HG02943 (cell line): ENCODE data around the gene NAV2.

Experiments used
- ATAC-seq: cut with Tn5 transposase; IDR thresholded peaks from one replicate; pipeline ENCODE4 v1.9.1; 2021; ENCODE audit warnings: mild to moderate bottlenecking, low read depth, moderate library complexity; ENCODE audit not compliant: unreplicated experiment

Gene NAV2

DNA sequence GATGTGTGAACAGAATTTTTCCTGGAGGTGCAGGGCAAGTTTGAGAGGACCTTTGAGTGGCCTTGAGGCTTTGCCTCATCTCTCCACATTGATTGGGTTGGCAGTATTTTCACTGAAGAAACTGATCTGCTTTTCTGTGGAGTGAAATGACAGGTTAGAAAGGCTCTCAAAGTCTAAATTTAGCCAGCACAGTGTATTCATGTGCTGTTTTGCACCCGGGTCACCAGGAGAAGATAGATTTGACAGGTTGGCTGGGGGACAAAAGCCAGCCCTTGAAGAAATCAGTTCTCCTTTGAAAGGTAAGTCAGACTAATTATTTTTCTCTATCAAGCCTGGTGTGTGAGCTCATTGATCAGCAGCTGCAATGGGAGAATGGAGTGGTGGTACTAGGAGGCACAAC, 294.7 kb downstream of the NAV2 start:
- no peak for ATAC-seq

DNA sequence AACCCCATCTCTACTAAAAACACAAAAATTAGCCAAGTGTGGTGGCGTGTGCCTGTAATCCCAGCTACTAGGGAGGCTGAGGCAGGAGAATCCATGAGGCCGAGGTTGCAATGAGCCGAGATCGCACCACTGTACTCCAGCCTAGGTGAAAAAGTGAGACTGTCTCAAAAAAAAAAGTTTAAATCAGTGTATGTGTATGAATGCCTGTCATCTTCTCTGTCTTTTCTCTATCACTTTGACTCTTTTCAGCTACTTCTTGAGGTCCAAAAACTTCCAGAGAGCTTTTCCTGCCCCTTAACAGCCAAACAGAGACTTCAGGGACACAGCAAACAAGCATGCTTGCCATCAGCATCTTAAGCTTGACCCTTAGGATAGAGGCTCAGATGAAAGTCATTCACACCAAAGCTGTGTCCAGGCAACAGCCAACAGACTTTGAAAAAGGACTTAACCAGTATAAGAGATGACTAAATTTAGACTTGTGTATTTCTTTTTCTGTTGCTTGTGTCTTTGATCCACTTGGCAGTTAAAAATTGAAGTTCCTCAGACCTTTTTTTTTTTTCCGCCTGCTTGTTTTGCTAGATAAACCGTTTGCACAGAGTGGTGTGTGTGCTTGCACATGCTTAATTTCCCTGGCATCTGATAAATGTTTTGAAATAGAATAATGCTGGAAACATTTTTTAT, 295.7 kb downstream of the NAV2 start:
- ATAC-seq, result no peak

DNA sequence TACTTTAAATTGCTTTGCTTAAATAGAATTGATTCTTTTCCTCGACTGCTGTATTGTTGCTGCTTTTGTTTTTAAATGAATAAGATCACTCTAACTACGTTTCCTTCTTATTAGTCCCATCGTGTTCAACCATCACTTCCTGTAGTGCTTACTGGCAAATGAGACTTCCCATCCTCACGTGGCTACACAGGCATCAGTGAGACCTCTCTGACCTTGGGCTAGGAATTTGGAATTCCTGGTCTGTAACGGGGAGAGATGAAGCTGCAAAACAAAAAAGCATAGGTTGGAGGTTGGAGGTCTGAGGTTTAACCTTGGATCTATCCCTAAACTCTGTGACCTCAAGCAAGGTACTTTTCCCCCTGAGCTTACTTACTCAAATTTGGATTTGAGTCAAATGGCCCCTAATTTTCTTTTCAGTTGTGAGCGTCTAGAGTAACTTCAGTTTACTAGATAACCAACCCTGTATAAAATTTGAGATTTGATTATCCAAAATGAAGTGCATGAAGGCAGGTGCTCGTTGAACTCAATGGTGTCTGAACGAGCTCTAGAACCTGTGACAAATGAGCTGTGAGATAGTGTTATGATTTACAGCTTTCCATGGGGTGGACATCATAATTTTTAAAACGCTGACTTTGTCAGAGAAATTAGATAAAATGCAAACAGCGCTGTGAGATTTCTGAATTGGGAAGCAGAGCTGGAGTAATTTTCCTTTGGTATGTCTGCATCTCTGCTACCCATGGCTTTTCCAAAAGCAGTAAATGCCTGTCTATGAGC, 296.4 kb downstream of the NAV2 start:
- no peak for ATAC-seq

DNA sequence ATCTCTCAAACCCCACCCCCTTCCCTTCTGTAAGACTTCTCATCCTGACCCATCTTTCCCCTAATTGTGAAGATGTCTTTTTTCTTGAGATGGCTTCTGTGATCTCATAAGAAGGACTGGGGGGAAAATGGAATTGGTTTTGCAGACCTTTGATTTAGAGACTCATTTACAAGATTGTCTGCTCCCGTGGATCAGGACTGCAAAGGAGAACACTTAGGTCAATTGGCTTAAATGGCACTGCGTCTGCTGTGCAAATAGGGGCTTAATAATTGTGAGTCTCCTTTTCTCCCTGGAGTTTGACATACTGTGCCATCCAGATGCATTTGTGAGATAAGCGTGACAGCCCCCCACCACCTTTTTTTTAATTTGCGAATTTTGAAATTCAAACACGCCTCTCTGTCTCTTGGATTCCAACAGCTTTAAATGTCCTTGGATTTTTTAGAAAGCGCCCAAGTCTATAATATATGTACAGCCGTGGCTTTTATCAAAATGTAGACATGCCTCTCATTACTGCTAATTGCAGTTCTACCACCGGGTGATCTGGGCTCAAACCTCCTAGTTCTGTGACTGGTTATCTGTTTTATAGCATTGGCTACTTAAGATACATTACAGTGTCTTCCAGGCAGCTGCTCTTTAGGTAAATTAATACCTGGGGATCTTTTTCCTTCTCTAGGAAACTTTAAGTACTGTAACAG, 297.7 kb downstream of the NAV2 start:
- ATAC-seq, result no peak

DNA sequence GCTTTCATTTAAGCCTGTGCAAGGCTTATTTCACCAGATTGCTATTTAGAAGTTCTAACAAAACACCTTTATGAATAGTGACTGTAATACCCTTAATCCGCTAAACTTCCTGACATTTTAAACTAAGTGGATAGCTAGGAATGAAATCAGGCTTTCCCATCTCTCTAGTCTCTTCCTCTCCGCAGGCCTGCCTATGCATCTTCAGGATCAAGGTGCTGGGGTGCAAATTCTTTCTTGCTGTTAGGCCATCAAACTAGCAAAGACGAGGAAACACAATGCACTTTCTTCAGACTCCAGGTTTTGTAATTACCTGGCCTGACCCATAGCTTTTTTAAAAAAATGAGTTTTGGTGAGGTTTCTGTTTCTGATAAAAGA, 298.2 kb downstream of the NAV2 start:
- ATAC-seq, result no peak

DNA sequence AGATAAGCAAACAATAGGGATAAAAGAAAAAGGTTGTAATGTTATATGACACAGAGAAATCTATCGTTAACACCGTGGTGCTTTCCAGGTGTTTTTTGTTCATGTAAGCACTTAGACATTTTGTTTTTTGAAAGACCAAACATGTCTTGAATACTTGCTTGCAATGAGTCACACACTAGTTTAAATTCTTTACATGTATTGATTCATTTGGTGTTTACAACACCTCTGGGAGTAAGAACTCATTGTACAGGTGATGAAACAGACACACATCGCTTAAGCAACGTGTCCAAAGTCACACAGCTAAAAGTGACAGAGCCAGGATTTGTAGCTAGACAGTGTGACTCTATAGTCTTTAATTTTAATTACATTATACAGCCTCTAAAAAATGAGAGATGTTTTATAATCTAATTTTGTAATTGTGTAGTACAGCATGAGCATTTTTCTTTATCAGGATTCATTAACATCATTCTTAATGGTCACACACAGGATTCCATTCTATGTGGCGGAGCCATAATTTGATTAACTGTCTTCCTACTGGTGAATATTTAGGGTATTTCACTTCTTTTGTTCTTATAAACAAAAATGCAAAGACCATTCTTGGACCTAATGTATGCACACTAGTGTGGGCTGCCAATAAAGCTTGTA, 298.8 kb downstream of the NAV2 start:
- ATAC-seq, result no peak

DNA sequence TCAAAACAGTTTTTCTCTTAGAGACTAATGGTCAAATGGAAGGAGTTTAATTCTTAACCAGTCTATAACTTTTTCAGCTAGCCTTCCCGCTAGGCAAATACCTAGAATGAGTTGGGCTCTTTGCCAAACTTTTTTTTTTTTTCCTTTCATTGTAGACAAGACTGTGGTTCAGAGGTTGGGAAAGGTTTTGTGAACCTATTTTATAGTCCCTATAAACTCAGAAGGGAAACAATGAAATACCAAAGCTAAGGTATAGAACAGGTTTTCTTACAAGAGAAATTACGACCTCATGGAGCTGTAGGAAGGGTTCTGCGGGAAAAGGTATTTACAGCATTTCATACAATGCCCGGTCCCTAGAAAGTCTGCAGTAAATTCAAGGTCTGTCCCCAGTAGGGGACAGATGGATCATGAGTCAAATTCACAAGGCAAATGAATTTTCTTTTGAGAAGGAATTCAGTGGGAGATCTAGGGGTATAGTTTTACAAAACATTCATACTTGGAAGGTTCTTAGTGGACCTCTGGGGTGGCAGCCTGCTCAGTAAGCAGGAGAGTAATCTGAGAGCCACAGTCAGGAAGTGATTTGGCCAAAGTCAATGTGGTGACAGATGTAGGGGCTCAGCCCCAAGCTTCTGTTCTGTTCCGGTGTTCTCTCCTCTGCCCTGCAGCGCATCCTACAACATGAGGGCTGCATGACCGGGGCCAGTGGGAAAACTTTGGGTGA, 300.9 kb downstream of the NAV2 start:
- no peak for ATAC-seq

DNA sequence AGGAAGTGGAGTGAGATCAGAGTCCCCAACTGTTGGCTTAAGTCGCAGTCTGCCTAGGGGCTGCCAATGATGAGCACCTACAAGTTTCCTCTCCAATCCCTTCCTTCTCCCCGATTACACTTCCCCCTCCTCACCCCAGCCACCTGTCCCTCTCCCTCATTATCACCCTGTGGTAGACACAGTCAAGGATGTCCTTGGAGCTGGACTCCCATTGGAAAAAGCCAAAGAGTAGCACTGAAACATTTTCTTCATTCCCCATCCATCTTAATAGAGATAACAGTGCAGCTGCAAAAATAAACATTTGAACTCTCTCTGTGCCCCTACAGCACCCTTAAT, 301.4 kb downstream of the NAV2 start:
- ATAC-seq, result no peak

DNA sequence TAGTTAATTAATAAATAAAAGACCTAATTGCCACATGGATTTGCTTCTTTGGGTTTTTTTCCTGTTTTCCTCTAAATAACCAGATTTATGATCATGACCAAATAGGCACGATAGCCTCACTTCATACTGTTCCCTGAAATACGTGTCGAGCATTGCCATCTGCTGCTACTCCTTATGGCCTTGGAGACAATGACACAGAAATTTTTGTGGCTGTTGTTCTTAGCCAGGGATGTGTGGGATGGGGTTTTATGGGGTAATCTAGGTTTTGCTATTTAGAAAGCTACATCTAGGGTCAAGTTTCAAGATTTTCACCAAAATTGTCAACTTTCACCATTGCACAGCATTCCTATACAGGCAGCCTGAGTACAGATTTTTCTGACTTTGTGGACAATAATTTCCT, 302.5 kb downstream of the NAV2 start:
- no peak for ATAC-seq

DNA sequence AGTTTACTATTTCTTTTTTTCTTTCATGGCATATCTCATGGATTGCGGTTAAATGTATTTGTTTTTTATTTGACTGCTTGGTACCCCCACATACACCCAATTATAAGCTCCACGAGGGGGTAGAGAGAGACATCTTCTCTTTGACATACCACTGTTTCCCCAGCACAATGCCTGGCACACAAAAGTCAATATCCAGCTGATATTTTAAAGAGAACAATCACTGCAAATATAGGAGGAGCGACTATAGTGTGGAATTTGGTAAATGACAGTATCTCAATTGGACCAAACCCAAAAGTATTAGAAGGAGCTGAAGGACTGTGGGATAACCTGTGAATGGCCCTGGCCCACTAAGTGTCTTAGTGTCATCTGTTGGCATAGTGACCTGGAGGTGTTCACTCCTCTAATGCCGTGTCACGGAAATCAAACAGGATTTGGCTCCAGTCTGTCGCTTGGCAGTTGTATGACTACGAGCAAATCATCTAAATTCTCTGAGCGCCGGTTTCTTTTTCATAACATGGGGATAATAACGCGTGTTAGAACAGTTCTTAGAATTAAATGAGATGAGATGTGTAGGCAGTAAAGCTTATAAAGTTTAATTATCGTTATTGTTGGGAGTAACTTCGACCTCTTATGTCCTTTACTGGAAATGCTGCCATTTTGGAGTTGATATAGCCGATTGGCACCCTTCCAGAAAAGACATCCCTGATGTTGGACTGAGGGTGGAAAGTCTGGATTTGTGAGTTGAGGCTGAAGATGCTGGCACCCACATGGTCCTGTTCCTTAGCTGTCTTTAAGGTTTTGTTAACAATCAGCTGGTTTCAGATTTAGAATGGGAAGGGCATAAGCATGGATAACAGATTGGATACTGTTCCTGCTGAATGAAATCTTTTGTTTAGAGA, 303.1 kb downstream of the NAV2 start:
- ATAC-seq, result no peak

DNA sequence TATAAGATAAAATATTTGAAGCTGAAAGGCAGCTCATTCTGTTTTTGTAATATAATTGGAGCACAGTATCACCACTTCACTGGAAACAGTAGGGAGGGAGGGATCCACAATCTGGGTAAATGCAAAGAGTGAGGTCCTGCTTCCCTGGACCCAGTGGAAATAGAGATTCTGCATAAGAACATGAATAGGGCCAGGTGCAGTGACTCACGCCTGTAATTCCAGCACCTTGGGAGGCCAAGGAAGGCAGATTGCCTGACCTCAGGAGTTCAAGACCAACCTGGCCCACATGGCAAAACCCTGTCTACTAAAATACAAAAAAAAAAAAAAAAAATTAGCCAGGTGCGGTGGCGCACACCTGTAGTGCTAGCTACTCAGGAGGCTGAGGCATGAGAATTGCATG, 303.9 kb downstream of the NAV2 start:
- no peak for ATAC-seq

DNA sequence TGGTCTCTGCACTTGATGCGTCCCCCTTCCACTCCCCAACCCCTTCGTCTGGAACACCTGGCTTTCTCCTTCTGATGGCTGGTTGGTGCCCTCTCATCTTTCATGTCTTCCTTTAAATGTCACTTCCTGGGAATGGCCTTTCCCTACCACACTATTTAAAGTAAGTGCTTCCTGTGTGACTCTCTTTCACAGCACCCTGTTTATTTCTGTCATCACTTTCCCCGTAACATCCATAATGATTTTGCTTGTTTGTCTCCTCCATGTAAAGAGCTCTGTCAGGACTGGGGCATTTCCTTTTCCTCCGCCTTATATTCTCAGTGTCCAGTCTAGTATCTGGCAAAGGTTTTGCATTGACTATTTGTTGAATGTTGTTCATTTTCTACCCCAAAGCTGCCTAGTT, 304.7 kb downstream of the NAV2 start:
- ATAC-seq, result no peak

DNA sequence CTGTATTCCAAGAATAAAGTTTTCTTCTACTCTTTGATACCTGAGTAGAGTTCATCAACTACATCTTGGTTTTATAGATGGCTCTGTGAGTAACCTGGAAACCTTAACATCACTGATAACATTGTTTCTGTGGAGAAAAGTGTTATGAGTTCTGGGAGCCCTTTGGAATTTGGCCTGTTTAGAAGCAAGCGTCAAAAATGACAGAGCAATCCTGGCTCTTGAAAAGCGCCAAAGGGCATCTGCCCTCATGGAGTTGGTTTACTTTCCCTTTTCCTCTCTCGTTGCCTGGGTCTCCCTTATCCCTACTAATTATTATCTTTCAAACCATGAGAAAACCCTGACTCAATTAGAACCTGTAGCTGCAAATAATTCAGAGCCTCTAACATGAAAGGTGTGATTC, 307.6 kb downstream of the NAV2 start:
- no peak for ATAC-seq

DNA sequence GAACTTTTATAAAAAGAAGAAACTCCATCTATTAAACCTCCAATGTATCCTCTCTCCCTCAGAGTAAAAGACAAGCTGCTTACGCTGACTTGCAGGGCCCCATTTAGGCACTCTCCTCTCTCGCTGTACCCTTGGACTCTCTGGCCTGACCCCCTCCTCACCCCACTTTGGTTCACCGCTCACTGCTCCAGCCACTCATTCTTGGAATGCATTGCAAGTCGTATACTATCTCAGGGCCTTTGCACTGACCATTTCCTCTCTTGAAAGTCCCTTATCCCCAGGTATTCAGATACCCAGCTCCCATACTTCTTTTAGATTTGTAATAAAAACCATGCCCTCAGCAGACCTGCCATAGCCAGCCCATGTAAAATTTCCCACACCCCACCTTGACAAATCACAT, 308.1 kb downstream of the NAV2 start:
- ATAC-seq, result no peak

DNA sequence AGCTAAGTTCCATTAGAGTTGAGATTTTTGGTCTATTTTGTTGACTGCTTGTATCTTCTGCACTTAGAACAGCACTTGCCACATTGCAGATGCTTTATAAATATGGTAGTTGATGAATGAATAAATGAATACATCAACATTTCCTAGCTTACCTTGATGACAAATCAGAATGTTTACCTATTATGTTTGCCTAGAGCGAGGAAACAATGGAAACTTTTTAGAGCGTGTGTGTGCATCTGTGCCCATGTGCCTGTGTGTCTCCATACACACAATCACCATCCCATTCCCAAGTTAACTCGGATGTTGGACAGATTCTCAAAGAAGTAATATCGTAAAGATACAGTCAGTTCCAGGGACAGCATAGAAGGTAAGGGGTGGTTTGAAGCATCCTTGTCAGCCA, 308.6 kb downstream of the NAV2 start:
- no peak for ATAC-seq

DNA sequence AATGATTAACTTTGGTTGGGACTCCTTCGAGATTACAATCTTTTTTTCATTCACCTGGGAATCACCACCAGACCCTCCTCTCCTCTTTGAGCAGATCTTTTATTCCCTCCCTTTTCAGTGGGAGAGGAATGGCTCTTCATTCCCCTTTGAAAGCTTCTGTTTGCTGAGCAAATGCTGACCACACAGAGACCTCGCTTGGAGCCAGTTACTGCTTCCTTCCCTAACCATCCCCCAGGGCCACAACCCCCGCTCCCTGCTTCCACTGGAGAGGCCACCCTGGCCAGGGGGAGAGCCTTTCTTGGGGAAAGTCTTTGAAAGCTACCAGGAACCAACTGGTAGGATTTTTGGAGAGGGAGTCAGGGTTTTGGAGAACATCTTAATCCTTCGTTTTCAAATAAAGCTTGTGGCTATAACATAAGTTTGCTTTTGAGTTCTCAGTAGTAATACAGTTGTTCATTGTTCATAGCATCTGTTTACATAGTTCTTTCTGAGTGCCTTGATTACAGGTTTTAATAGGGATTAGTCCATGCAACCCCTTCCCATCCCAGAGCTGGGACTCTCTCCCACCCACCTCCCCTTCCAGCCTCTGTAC, 309.2 kb downstream of the NAV2 start:
- no peak for ATAC-seq

DNA sequence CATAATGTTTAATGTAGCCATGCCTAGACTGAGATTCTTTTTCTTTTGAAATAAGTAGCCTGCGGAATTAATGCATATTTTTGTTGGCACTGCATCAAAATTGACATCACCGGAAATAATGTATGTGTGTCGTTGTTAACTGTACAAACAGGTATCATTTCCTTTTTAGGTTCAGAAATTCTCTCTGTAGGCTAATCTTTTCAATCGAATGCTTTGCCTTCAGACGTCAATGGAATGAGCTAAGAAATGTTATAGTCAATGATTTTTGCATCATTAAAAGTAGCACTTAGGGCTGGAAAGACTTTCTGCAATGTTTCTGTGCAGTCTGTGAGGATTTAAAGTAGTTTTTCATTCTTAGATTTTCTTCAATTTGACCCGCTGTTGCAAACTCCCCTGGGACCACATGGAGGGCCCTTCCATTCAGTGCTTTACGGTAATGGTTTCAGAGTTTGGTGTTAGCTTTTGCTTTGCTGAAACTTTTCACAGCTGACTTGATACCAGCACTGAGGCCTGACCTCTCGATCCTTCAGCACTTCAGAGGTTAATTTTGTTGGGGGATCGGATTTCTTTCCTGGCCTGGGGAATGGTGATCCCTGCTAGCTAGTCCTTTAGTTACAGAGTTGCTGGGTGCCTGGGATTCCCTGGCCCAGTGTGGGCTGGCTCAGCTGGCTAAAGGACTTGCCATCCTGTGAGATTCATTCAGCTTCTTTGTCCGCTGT, 309.9 kb downstream of the NAV2 start:
- ATAC-seq, result no peak

DNA sequence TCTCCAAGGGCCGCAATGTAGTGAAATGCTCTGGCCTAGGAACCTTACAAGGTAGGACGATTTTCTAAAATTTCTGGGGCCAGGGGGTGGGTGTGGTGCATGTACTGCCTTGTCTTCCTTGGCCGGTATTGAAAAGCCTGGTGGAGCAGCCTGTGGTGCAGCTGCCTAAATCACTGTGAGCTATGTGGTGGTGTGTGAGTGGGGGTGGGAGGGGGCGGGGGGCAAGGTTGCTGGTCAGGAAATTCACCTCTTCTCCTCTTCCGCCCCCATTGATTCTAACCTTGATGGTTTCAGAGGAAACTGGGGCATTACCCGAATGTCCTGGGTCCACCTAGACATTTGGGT, 310.4 kb downstream of the NAV2 start:
- no peak for ATAC-seq
